Articular chondrocyte of knee joint (primary cell): Measurements from ENCODE around the gene STK36. TPM values are rescaled to one million over a fixed set of nuclear protein-coding genes. Genes with fewer than 3 reads are reported as not detected.

Experiments
- total RNA-seq: library from RNA; depleted of rRNA; stranded (reverse); fragments of >200 nt; gene quantifications from 2 replicates; pipeline ENCODE4 v1.2.3, GENCODE V29; 2012

The STK36 gene
- 24.1 and 25.5 TPM in 2 replicates for total RNA-seq

GRCh38 chr2:218671654-218672566, at the start of gene STK36, which contains the start of gene RNF25:
TSS of gene STK36 (plus strand) at chr2:218672086. CDS start at chr2:218672830, 744 bp downstream.
TSS of gene RNF25 (minus strand) at chr2:218672002. CDS start at chr2:218671970, 32 bp downstream.

DNA sequence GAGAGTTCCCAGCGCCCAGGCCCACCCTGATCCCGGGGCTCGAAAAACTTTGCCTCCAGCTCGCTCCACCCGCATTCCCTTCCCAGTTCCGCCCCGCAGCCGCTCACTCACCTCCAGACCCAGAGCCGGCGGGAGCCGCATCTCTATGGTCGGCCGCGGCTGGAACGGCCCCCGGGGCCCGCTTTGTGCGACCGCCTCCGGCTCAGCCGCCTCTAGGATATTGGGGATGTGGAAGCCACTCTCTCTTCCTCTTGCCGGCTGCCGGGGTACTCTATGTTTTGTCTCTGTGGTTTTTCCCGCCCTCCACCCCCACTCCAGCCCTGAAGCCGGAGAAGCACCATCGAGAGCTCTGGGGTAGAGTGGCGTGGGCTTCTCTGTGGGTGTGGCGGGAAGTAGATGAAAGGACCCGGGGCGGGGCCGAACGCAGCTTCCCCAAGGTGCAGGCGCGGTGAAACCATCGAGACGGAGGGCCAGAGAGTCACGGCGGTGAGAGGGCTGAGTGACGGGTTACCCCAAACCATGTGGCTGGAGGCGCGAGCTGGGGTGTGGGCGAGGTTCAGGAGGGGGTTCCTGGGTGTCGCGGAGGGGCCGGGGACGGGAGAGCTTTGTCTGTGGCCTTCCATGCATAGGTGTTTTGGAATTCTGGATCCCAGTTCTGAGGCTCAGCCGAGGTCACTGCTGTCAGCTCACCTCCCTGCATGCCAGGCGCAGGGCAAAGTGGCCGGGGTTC, 12.5 kb upstream of the STK36 start, which contains the start of the genes BCS1L and ZNF142:
Gene BCS1L (plus strand): TSS at position 426 of the 730 bp plus-strand sequence. CDS start 1,305 bp downstream, outside the sequence.
Gene ZNF142 (minus strand): TSS at position 366 of the 730 bp plus-strand sequence. CDS start 3,194 bp downstream, outside the sequence.

GRCh38 chr2:218710687-218711549, 39.0 kb downstream of the STK36 start, which contains the start of gene TTLL4:
TSS of gene TTLL4 (plus strand) at chr2:218710835. CDS start at chr2:218737677, 26,842 bp downstream.

Other genes starting within 250 kb of the STK36 start
- gene USP37, start 103.7 kb upstream of the STK36 start, total RNA-seq, result 14.8 and 15.6 TPM in 2 replicates
- 61.5 and 71.0 TPM in 2 replicates for gene CNOT9, start 103.2 kb upstream of the STK36 start, total RNA-seq
- 14.0 and 14.2 TPM in 2 replicates for gene PLCD4, start 64.2 kb upstream of the STK36 start, total RNA-seq
- 13.4 and 15.5 TPM in 2 replicates for gene ZNF142, start 12.5 kb upstream of the STK36 start, total RNA-seq
- 23.1 and 26.0 TPM in 2 replicates for gene BCS1L, start 12.4 kb upstream of the STK36 start, total RNA-seq
- 27.6 and 29.6 TPM in 2 replicates for gene RNF25, start 84 bp upstream of the STK36 start, total RNA-seq
- gene TTLL4, start 38.7 kb downstream of the STK36 start, total RNA-seq, result 14.1 and 22.7 TPM in 2 replicates
- 54.0 and 59.7 TPM in 2 replicates for gene CYP27A1, start 110.1 kb downstream of the STK36 start, total RNA-seq
- gene PRKAG3, start 159.7 kb downstream of the STK36 start, total RNA-seq, result 0.11 and 0.39 TPM in 2 replicates
- gene WNT6, start 187.7 kb downstream of the STK36 start, total RNA-seq, result not detected in 2 replicates
- gene WNT10A, start 208.8 kb downstream of the STK36 start, total RNA-seq, result not detected in 2 replicates